Mammary epithelial cell (primary cell): ENCODE data around the gene BRCA1.

Experiments used
- CTCF ChIP-seq, 2 donors: IDR thresholded peaks in 1 of 2; conservative IDR thresholded peaks in 1 of 2; 2 replicates each; pipeline ENCODE4 v1.5.1; 2011 to 2012; ENCODE audit warnings: inconsistent platforms in 2 of 2, low read length in 2 of 2, mild to moderate bottlenecking in 2 of 2, control low read depth in 1 of 2, low read depth in 1 of 2; ENCODE audit not compliant: insufficient read depth in 1 of 2; ENCODE audit errors: extremely low read depth in 1 of 2
- EZH2 ChIP-seq: IDR thresholded peaks from 2 replicates; pipeline ENCODE4 v1.6.1; 2012; ENCODE audit warnings: low read length, inconsistent platforms, borderline replicate concordance

GRCh38 chr17:43010667-43011308, 114.4 kb downstream of the BRCA1 start:
- TF ChIP-seq CTCF (conservative IDR thresholded peaks at IDR 0.05 in 1 of 2, IDR thresholded peaks at IDR 0.05 in 1 of 2; ENCODE audit: extremely low read depth in 1 of 2, insufficient read depth in 1 of 2, low read depth in 1 of 2, low read length in 2 of 2), result no peak
- TF ChIP-seq EZH2, result no peak
